NCI-H128 (cell line): ENCODE measurements around the gene GREB1.

Experiments
- DNase-seq: peaks from one replicate; lab custom pipeline; 2025; ENCODE audit not compliant: unreplicated experiment; lab: John Stamatoyannopoulos, UW

The GREB1 gene

GRCh38 chr2:11631462-11631861 lies 97.6 kb downstream of the GREB1 start:
- no peak for DNase-seq

GRCh38 chr2:11633923-11634478 lies 100.2 kb downstream of the GREB1 start:
- no peak for DNase-seq

- DNase-seq = no peak
Observed at GRCh38 chr2:11634584-11634983, 100.7 kb downstream of the GREB1 start.

- no peak for DNase-seq
Observed at GRCh38 chr2:11635141-11635540, 101.3 kb downstream of the GREB1 start.

- DNase-seq = no peak
Observed at GRCh38 chr2:11636593-11637295, 102.9 kb downstream of the GREB1 start.

DNA sequence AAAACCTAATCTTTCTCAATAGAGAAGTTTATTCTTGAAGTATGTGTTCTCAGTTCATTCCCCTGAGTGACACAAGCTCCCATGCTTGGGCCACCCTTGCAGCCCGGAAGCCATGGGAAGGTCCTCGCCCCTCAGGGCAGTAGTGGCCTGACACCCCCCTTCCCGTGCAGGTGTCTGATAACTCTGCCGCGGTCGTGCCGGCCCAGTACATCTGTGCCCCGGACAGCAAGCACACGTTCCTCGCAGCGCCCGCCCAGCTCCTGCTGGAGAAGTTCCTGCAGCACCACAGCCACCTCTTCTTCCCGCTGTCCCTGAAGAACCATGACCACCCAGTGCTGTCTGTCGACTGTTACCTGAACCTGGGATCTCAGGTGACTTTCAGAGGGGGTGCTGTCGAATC lies 103.7 kb downstream of the GREB1 start:
- no peak for DNase-seq

GRCh38 chr2:11639503-11639902 lies 105.7 kb downstream of the GREB1 start:
- no peak for DNase-seq

GRCh38 chr2:11640132-11640531 lies 106.3 kb downstream of the GREB1 start:
- DNase-seq = no peak

- no peak for DNase-seq
Observed at GRCh38 chr2:11642972-11643371, 109.1 kb downstream of the GREB1 start.

GRCh38 chr2:11644293-11644692 lies 110.4 kb downstream of the GREB1 start:
- no peak for DNase-seq

GRCh38 chr2:11646530-11646929 lies 112.7 kb downstream of the GREB1 start:
- no peak for DNase-seq

GRCh38 chr2:11647834-11648600 lies 114.2 kb downstream of the GREB1 start:
- no peak for DNase-seq

- no peak for DNase-seq
Observed at GRCh38 chr2:11649093-11649492, 115.2 kb downstream of the GREB1 start.

GRCh38 chr2:11651856-11652548 lies 118.2 kb downstream of the GREB1 start:
- no peak for DNase-seq

- DNase-seq = no peak
Observed at GRCh38 chr2:11652553-11652952, 118.7 kb downstream of the GREB1 start.

- no peak for DNase-seq
Observed at GRCh38 chr2:11655495-11655894, 121.7 kb downstream of the GREB1 start.

GRCh38 chr2:11656252-11656651 lies 122.4 kb downstream of the GREB1 start:
- no peak for DNase-seq

DNA sequence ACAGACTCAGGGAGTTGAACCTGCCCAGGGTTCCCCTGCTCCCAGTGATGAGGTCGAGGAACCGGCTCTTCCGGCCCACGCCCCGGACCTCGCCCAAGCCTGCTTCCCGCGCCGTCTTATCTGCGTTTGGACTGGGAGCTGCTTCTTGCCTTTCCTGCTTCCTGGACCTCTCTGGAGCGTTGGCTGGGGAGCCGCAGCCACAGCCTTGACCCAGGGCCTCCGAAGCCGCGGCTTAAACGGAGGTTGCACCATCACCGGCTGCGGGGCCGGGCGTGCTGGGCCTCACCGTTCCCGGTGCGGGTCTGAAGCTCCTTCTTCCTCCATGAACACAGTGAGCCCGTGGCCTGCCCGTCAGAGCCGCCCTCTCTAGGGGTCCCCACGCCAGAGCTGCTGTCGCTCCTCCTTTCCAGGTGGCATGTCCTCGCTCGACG lies 122.8 kb downstream of the GREB1 start:
- DNase-seq = no peak

GRCh38 chr2:11657195-11657594 lies 123.3 kb downstream of the GREB1 start:
- no peak for DNase-seq

DNA sequence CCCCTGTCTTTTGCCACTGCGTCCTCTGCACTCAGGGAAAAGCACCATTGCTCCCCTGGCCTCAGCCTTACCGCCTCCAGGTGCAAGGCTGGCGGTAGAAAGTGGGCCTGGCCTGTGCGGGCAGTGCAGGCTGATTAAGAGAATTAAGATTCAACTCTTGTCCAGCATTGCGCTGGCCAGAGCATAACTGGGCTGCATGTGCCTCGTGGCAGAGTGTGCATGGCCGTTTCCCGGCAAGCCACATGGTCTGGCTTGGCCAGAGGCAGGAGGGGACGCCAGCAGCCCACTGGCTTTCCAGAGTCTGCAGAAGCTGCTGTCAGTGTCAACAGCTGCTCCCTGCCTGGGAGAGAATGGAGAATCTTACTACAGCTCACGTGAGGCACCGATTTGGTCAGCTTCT lies 123.8 kb downstream of the GREB1 start:
- no peak for DNase-seq

- DNase-seq = no peak
Observed at GRCh38 chr2:11658208-11659114, 124.6 kb downstream of the GREB1 start.
